ENCODE results near the gene DENND1A. TPM values are rescaled to one million over a fixed set of nuclear protein-coding genes. Genes with fewer than 3 reads are reported as not detected.

Gene DENND1A
- total RNA-seq, 1 donor: 22.9 TPM

- DNase-seq (ENCODE audit: low read depth): peak; percentile 72
Observed at GRCh38 chr9:123727332-123727731, 202.6 kb downstream of the DENND1A start.

GRCh38 chr9:123725389-123725788 is 204.5 kb downstream of the DENND1A start:
- no peak for TF ChIP-seq CTCF (IDR thresholded peaks at IDR 0.05; ENCODE audit: insufficient read depth, low read depth, low read length)
- DNase-seq (ENCODE audit: low read depth): peak; percentile 16
- H3K4me3 ChIP-seq (ENCODE audit: low read depth, low read length): no peak overlapping the region

More at GRCh38 chr9:123727332-123727731, 202.6 kb downstream of the DENND1A start:
- H3K4me3 ChIP-seq (ENCODE audit: low read depth, low read length): no peak overlapping the region
- no peak for TF ChIP-seq CTCF (IDR thresholded peaks at IDR 0.05; ENCODE audit: insufficient read depth, low read depth, low read length)

GRCh38 chr9:123724211-123724796 is 205.6 kb downstream of the DENND1A start:
- peak; percentile 31 for TF ChIP-seq CTCF (IDR thresholded peaks at IDR 0.05; ENCODE audit: insufficient read depth, low read depth, low read length)
- peak; percentile 58 for DNase-seq (ENCODE audit: low read depth)
- no peak overlapping the region for H3K4me3 ChIP-seq (ENCODE audit: low read depth, low read length)

GRCh38 chr9:123723135-123723875 is 206.6 kb downstream of the DENND1A start:
- TF ChIP-seq CTCF (IDR thresholded peaks at IDR 0.05; ENCODE audit: insufficient read depth, low read depth, low read length): no peak
- H3K4me3 ChIP-seq (ENCODE audit: low read depth, low read length): no peak overlapping the region
- no peak for DNase-seq (ENCODE audit: low read depth)

GRCh38 chr9:123722378-123722777 is 207.5 kb downstream of the DENND1A start:
- DNase-seq (ENCODE audit: low read depth): no peak
- no peak for TF ChIP-seq CTCF (IDR thresholded peaks at IDR 0.05; ENCODE audit: insufficient read depth, low read depth, low read length)
- H3K4me3 ChIP-seq (ENCODE audit: low read depth, low read length): no peak overlapping the region

GRCh38 chr9:123718188-123718587 is 211.7 kb downstream of the DENND1A start:
- H3K4me3 ChIP-seq (ENCODE audit: low read depth, low read length): no peak overlapping the region
- TF ChIP-seq CTCF (IDR thresholded peaks at IDR 0.05; ENCODE audit: insufficient read depth, low read depth, low read length): no peak
- DNase-seq (ENCODE audit: low read depth): no peak

All from fibroblast of villous mesenchyme (primary cell).